Right atrium auricular region (tissue), 2 donors: Measurements from ENCODE around the gene OR52E4. TPM values are rescaled to one million over a fixed set of nuclear protein-coding genes. Genes with fewer than 3 reads are reported as not detected.

Source experiments
- DNase-seq: peaks from one replicate; pipeline ENCODE4 v3.0.0-alpha.2; 2019; ENCODE audit warnings: low spot score
- H3K27ac ChIP-seq, 2 donors: fragments of 200-600 bp; sonication (generic); 1 replicate in 1 of 2; 2 replicates in 1 of 2; pipeline ENCODE4 v1.5.1; 2016 to 2019
- H3K27me3 ChIP-seq, 2 donors: fragments of 200-600 bp; sonication (generic); one replicate each; pipeline versions ENCODE4 v1.5.1 to v1.6.0; 2017 to 2019
- H3K36me3 ChIP-seq: fragments of 200-600 bp; sonication (generic); one replicate; pipeline ENCODE4 v1.5.1; 2016
- H3K4me1 ChIP-seq, 2 donors: fragments of 200-600 bp; sonication (generic); one replicate each; pipeline versions ENCODE4 v1.5.1 to v1.6.0; 2017 to 2019
- H3K4me3 ChIP-seq, 2 donors: fragments of 200-600 bp; sonication (generic); 1 replicate in 1 of 2; 2 replicates in 1 of 2; pipeline ENCODE4 v1.5.1; 2017 to 2019; ENCODE audit warnings: mild to moderate bottlenecking in 1 of 2, moderate library complexity in 1 of 2
- H3K9me3 ChIP-seq, 2 donors: fragments of 200-600 bp; sonication (generic); one replicate each; pipeline ENCODE4 v1.5.1; 2019
- total RNA-seq, 2 donors: library from RNA; depleted of rRNA; stranded (reverse); fragments of >200 nt; gene quantifications; one replicate each; pipeline ENCODE4 v1.1.0, GENCODE V29; 2016
- TF ChIP-seq, protein P1 (sequence below), 2 donors: fragments of 200-600 bp; sonication (generic); IDR thresholded peaks; one replicate each; pipeline ENCODE4 v1.5.1; 2019; ENCODE audit warnings: antibody characterized with exemption in 2 of 2

The OR52E4 gene
- total RNA-seq, 2 donors from 2014 or later = not detected

DNA sequence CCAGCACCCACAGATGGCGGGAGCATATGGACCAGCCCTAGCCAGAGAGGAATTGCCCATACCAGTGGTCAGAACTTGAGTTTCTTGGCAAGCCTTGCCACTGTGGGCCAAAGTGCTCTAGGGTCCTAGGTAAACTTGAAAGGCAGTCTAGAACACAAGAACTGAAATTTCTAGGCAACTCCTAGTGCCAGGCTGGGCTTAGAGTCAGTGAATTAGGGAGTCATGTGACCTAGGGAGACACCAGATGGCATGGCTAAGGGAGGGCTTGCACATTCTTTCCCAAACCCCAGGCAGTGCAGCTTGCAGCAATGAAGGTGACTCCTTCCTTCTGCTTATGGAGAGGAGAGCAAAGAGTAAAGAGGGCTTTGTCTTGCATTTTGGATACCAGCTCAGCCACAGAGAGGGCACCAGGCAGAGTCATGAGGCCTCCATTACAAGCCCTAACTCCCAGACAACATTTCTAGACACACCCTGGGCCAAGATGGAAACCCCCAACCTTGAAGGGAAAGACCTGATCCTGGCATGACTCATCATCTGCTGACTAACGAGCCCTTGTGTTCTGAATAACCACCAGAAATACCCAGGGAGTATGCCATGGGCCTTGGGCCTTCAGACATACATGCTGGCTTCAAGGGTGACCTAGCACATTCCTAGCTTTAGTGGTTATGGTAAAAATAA lies 42.5 kb downstream of the OR52E4 start:
- DNase-seq = no peak
- Histone ChIP-seq H3K36me3 (no peaks in the 10 kb centered on the region), H3K9me3 (peaks cover 0 to 7% of the 10 kb centered on the region in 2 donors), H3K4me1 (no peaks in the 10 kb centered on the region), H3K27ac (no peak overlapping the region), H3K27me3 (no peaks in the 10 kb centered on the region), H3K4me3 (no peak overlapping the region)
- TF ChIP-seq, protein P1, sequence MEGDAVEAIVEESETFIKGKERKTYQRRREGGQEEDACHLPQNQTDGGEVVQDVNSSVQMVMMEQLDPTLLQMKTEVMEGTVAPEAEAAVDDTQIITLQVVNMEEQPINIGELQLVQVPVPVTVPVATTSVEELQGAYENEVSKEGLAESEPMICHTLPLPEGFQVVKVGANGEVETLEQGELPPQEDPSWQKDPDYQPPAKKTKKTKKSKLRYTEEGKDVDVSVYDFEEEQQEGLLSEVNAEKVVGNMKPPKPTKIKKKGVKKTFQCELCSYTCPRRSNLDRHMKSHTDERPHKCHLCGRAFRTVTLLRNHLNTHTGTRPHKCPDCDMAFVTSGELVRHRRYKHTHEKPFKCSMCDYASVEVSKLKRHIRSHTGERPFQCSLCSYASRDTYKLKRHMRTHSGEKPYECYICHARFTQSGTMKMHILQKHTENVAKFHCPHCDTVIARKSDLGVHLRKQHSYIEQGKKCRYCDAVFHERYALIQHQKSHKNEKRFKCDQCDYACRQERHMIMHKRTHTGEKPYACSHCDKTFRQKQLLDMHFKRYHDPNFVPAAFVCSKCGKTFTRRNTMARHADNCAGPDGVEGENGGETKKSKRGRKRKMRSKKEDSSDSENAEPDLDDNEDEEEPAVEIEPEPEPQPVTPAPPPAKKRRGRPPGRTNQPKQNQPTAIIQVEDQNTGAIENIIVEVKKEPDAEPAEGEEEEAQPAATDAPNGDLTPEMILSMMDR (IDR thresholded peaks at IDR 0.05) = no peak

DNA sequence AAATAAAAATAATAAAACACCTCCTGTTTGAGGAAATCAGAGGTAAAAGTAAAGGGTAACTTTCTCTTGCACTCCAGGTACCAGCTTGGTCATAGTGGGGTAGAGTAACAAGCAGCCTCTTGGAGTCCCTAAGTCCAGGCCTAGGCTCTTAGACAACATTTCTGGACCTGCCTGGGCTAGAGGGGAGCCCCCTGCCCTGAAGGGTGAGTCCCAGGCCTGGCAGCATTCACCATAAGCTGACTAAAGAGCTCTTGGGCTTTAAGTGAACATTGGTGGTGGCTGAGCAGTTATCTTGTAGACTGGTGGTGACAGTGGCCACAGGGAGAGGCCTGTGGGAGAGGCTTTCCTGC lies 43.0 kb downstream of the OR52E4 start:
- Histone ChIP-seq H3K27me3 (no peaks in the 10 kb centered on the region), H3K36me3 (no peaks in the 10 kb centered on the region), H3K27ac (no peak overlapping the region), H3K9me3 (peaks cover 0 to 7% of the 10 kb centered on the region in 2 donors), H3K4me3 (no peak overlapping the region), H3K4me1 (no peaks in the 10 kb centered on the region)
- TF ChIP-seq, protein P1 (IDR thresholded peaks at IDR 0.05) = no peak
- DNase-seq = no peak

DNA sequence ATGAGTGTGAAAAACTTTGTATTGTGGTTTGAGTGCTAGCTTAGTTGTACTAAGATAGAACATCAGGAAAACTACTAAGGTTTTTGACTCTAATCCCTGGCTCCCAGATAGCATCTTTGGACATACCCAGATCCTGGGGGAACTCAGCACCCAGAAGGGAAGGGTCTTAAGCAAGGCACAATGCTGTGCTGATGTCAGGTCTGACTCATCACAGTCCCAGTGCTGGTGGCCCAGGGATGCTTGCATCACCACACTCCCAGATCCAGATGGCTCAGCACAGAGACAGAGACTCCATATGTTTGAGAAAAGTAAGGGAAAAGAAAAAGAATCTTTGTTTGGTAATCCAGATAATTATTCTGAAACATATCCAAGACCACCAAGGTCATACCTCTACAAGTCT lies 43.4 kb downstream of the OR52E4 start:
- peaks cover 0 to 7% of the 10 kb centered on the region in 2 donors for H3K9me3 ChIP-seq
- H3K4me3 ChIP-seq = no peak overlapping the region
- no peak overlapping the region for H3K27ac ChIP-seq
- no peak for DNase-seq
- H3K27me3 ChIP-seq = no peaks in the 10 kb centered on the region
- H3K36me3 ChIP-seq = no peaks in the 10 kb centered on the region
- TF ChIP-seq, protein P1 (IDR thresholded peaks at IDR 0.05) = no peak
- no peaks in the 10 kb centered on the region for H3K4me1 ChIP-seq

DNA sequence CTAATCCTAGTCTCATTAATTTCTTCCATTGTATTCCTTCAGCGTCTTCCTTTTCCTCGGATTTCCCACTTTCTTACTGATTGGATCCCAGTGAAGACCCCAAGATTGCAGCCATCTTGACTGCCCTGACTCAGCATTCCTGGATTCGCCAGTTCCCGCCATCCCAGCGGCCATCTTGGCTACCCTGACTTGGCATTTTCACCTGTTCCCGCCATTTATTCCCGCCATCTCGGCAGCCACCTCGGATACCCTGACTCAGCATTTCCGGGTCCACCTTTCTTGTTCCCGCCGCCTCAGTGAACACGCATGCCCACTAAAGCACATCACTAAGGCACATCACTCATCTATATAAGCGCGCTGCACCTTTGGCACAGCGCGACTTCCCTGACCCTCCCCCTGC lies 47.8 kb downstream of the OR52E4 start:
- Histone ChIP-seq H3K36me3 (no peaks in the 10 kb centered on the region), H3K27ac (no peak overlapping the region), H3K4me3 (no peak overlapping the region), H3K4me1 (no peaks in the 10 kb centered on the region), H3K9me3 (peaks cover 0 to 7% of the 10 kb centered on the region in 2 donors), H3K27me3 (no peaks in the 10 kb centered on the region)
- TF ChIP-seq, protein P1 (IDR thresholded peaks at IDR 0.05) = no peak
- DNase-seq = no peak

DNA sequence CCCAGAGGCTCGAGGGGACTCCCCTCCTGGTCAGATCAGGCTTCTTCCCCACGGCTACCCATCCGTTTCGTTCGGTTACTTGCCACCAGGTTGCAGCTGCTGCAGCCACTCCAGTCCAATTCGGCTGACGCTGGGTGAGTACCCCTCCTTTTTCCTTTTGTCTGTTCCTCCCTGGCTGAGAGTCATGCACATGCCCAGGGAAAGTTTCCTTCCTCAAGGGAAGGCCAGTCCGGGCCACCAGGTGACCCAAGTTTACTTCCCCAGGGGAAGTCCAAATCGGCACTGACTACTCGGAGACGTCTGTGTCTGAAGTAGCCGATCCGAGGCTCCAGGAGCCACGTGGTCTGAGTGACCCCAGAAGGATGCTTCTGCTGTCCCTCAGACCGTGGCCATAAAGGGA lies 48.4 kb downstream of the OR52E4 start:
- no peak for DNase-seq
- H3K9me3 ChIP-seq = peaks cover 0 to 3% of the 10 kb centered on the region in 2 donors
- no peaks in the 10 kb centered on the region for H3K27me3 ChIP-seq
- H3K36me3 ChIP-seq = no peaks in the 10 kb centered on the region
- TF ChIP-seq, protein P1 (IDR thresholded peaks at IDR 0.05) = no peak
- H3K27ac ChIP-seq = no peak overlapping the region
- no peaks in the 10 kb centered on the region for H3K4me1 ChIP-seq
- no peak overlapping the region for H3K4me3 ChIP-seq
